HepG2 (cell line): Measurements from ENCODE around the gene UQCRHL. TPM values are rescaled to one million over a fixed set of nuclear protein-coding genes. Genes with fewer than 3 reads are reported as not detected.

Source experiments
- ATF7 ChIP-seq, 2 experiments: fragments of 450-650 bp in 1 of 2; sonication (generic) in 1 of 2; formaldehyde crosslinking in 1 of 2; IDR thresholded peaks; 2 replicates each; pipeline versions ENCODE4 v1.4.0 to v1.6.1; 2016 to 2020; ENCODE audit warnings: antibody characterized with exemption in 1 of 2, mild to moderate bottlenecking in 1 of 2, missing genetic modification reagents in 1 of 2
- ATF7-NPFF ChIP-seq: sonication (generic); formaldehyde crosslinking; IDR thresholded peaks from 2 replicates; pipeline ENCODE4 v1.8.1; 2023; ENCODE audit warnings: mild to moderate bottlenecking, low read depth, missing genetic modification reagents, moderate library complexity
- CCAR2 ChIP-seq: fragments of 200-400 bp; formaldehyde crosslinking; optimal IDR thresholded peaks from 2 replicates; pipeline ENCODE3; 2018; ENCODE audit warnings: low read depth, mild to moderate bottlenecking, low read length, moderate library complexity
- CEBPB ChIP-seq: IDR thresholded peaks from 2 replicates; pipeline ENCODE4 v1.6.1; 2011; ENCODE audit warnings: low read depth, low read length, improper control_type of control experiment, borderline replicate concordance
- ELF4 ChIP-seq: sonication (generic); formaldehyde crosslinking; IDR thresholded peaks from 2 replicates; pipeline ENCODE4 v1.5.0; 2020; ENCODE audit warnings: missing genetic modification reagents, mild to moderate bottlenecking, moderate library complexity, borderline replicate concordance
- ETS1 ChIP-seq: sonication (generic); formaldehyde crosslinking; IDR thresholded peaks from 2 replicates; pipeline ENCODE4 v1.4.0; 2020; ENCODE audit warnings: missing genetic modification reagents
- FOSL2 ChIP-seq: sonication (generic); formaldehyde crosslinking; IDR thresholded peaks from 2 replicates; pipeline ENCODE4 v1.4.0; 2020; ENCODE audit warnings: missing genetic modification reagents
- MIER3 ChIP-seq: IDR thresholded peaks from 2 replicates; pipeline ENCODE4 v1.6.1; 2016; ENCODE audit warnings: missing compliant biosample characterization, borderline replicate concordance
- NFE2 ChIP-seq: sonication (generic); formaldehyde crosslinking; IDR thresholded peaks from 2 replicates; pipeline ENCODE4 v1.4.0; 2020; ENCODE audit warnings: missing genetic modification reagents
- PCBP2 ChIP-seq: fragments of 200-400 bp; formaldehyde crosslinking; optimal IDR thresholded peaks from 2 replicates; pipeline ENCODE3; 2018; ENCODE audit warnings: low read length, low read depth; ENCODE audit not compliant: poor library complexity, severe bottlenecking
- PLRG1 ChIP-seq: fragments of 450-650 bp; conservative IDR thresholded peaks from 2 replicates; pipeline ENCODE4 v1.6.1; 2016
- RAD21 ChIP-seq: fragments of 450-650 bp; formaldehyde crosslinking; IDR thresholded peaks from 2 replicates; pipeline ENCODE4 v1.5.0; 2020; ENCODE audit warnings: mild to moderate bottlenecking
- RARA ChIP-seq: IDR thresholded peaks from 2 replicates; pipeline ENCODE4 v1.6.1; 2016; ENCODE audit warnings: missing genetic modification reagents, missing compliant biosample characterization
- RBAK ChIP-seq: sonication (generic); formaldehyde crosslinking; IDR thresholded peaks from 2 replicates; pipeline ENCODE4 v1.5.1; 2020; ENCODE audit warnings: mild to moderate bottlenecking, missing genetic modification reagents
- SIN3A ChIP-seq: IDR thresholded peaks from 2 replicates; pipeline ENCODE4 v1.6.1; 2011; ENCODE audit warnings: low read depth, mild to moderate bottlenecking, control low read depth, low read length, borderline replicate concordance
- SUZ12 ChIP-seq: fragments of 150-350 bp; IDR thresholded peaks from 2 replicates; pipeline ENCODE4 v1.6.1; 2014; ENCODE audit warnings: low read depth, low read length
- TFAP4 ChIP-seq: sonication (generic); IDR thresholded peaks from 2 replicates; pipeline ENCODE4 v1.6.1; 2016; ENCODE audit warnings: low read depth, borderline replicate concordance
- XBP1 ChIP-seq: sonication (generic); formaldehyde crosslinking; IDR thresholded peaks from 2 replicates; pipeline ENCODE4 v1.5.0; 2020; ENCODE audit warnings: missing genetic modification reagents
- ZBTB7B ChIP-seq: sonication (generic); formaldehyde crosslinking; IDR thresholded peaks from 2 replicates; pipeline ENCODE4 v1.4.0; 2020; ENCODE audit warnings: missing genetic modification reagents
- ZMYM2 ChIP-seq: sonication (generic); formaldehyde crosslinking; IDR thresholded peaks from 2 replicates; pipeline ENCODE4 v1.8.0; 2022; ENCODE audit warnings: mild to moderate bottlenecking, missing genetic modification reagents
- ZNF143 ChIP-seq: sonication (generic); formaldehyde crosslinking; IDR thresholded peaks from 2 replicates; pipeline ENCODE4 v1.4.0; 2020; ENCODE audit warnings: missing genetic modification reagents
- ZNF335 ChIP-seq: sonication (generic); formaldehyde crosslinking; IDR thresholded peaks from 2 replicates; pipeline ENCODE4 v1.4.0; 2020; ENCODE audit warnings: missing genetic modification reagents
- ZNF33B ChIP-seq: sonication (generic); formaldehyde crosslinking; IDR thresholded peaks from 2 replicates; pipeline ENCODE4 v1.5.1; 2020; ENCODE audit warnings: mild to moderate bottlenecking, missing genetic modification reagents
- ZSCAN9 ChIP-seq: IDR thresholded peaks from 2 replicates; pipeline ENCODE4 v1.6.1; 2016; ENCODE audit warnings: borderline replicate concordance
- polyA plus RNA-seq, 8 experiments: library from polyadenylated mRNA; depleted of rRNA in 3 of 8; stranded (reverse) in 7 of 8; unstranded in 1 of 8; fragments of >200 nt; fragmentation: Illumina TruSeq in 4 of 8; extraction: Trizol in 4 of 8; gene quantifications; 2 replicates each; pipeline versions ENCODE4 v1.2.1 to v1.2.3, GENCODE V29; 2011 to 2016; ENCODE audit warnings: low read depth in 4 of 8, missing spikeins in 1 of 8, mixed read lengths in 1 of 8; ENCODE audit not compliant: insufficient read depth in 1 of 8
- total RNA-seq, 5 experiments: library from RNA; depleted of rRNA; stranded (reverse); fragments of >200 nt; fragmentation: Illumina TruSeq; extraction: Trizol; gene quantifications; 2 replicates each; pipeline ENCODE4 v1.2.3, GENCODE V29; 2016; ENCODE audit warnings: low read depth in 1 of 5
- TF ChIP-seq, protein P1 (sequence below), 2 experiments: sonication (generic) in 1 of 2; formaldehyde crosslinking in 1 of 2; IDR thresholded peaks; 2 replicates each; pipeline versions ENCODE4 v1.4.0 to v1.6.1; 2018 to 2020; ENCODE audit warnings: missing genetic modification reagents in 2 of 2, borderline replicate concordance in 1 of 2, low read depth in 1 of 2, mild to moderate bottlenecking in 1 of 2, missing biosample characterization in 1 of 2
- TF ChIP-seq, protein P2 (sequence below): sonication (generic); formaldehyde crosslinking; IDR thresholded peaks from 2 replicates; pipeline ENCODE4 v1.5.1; 2020; ENCODE audit warnings: mild to moderate bottlenecking, moderate library complexity, missing genetic modification reagents

Gene UQCRHL
- total and polyA plus RNA-seq, 2 of the 13 experiments (the other 11 are each of a cell fraction or from before 2014, with no cell fraction given), result 1.8 to 2.3 TPM

GRCh38 chr1:15799004-15799867 lies 8.2 kb downstream of the UQCRHL start (continued):
- TF ChIP-seq MIER3 (CRISPR knock-in tag) (no peak), CCAR2 (no peak), ETS1 (CRISPR knock-in tag) (no peak), ZNF143 (CRISPR knock-in tag) (no peak), FOSL2 (CRISPR knock-in tag) (peak; percentile 87), TFAP4 (0 out of 2 replicates have a peak, but pooled peaks have one; percentile 29), ATF7 (IDR thresholded peaks at IDR 0.05) (no peak), ATF7 (CRISPR knock-in tag; IDR thresholded peaks at IDR 0.05) (0 out of 2 replicates have a peak, but pooled peaks have one; percentile 26), NFE2 (CRISPR knock-in tag) (no peak), RARA (peak; percentile 61), ATF7-NPFF (CRISPR knock-in tag) (no peak), XBP1 (CRISPR knock-in tag) (no peak), SIN3A (no peak; the same call in 1 of the 2 replicates), ZMYM2 (CRISPR knock-in tag) (no peak), ELF4 (CRISPR knock-in tag) (no peak), PCBP2 (no peak), PLRG1 (no peak), CEBPB (peak; percentile 52; the same call in 1 of the 2 replicates), SUZ12 (no peak), RBAK (no peak), ZNF33B (no peak), ZSCAN9 (CRISPR knock-in tag) (no peak), ZBTB7B (CRISPR knock-in tag) (no peak), RAD21 (CRISPR knock-in tag) (no peak), ZNF335 (CRISPR knock-in tag) (no peak)
- TF ChIP-seq, protein P1, sequence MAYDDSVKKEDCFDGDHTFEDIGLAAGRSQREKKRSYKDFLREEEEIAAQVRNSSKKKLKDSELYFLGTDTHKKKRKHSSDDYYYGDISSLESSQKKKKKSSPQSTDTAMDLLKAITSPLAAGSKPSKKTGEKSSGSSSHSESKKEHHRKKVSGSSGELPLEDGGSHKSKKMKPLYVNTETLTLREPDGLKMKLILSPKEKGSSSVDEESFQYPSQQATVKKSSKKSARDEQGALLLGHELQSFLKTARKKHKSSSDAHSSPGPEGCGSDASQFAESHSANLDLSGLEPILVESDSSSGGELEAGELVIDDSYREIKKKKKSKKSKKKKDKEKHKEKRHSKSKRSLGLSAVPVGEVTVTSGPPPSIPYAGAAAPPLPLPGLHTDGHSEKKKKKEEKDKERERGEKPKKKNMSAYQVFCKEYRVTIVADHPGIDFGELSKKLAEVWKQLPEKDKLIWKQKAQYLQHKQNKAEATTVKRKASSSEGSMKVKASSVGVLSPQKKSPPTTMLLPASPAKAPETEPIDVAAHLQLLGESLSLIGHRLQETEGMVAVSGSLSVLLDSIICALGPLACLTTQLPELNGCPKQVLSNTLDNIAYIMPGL (CRISPR knock-in tag; IDR thresholded peaks at IDR 0.05; ENCODE audit: borderline replicate concordance in 1 of 2, low read depth in 1 of 2), result 0 out of 4 replicates have a peak, but pooled peaks of 1 of the 2 experiments have one; percentile 15
- TF ChIP-seq, protein P2, sequence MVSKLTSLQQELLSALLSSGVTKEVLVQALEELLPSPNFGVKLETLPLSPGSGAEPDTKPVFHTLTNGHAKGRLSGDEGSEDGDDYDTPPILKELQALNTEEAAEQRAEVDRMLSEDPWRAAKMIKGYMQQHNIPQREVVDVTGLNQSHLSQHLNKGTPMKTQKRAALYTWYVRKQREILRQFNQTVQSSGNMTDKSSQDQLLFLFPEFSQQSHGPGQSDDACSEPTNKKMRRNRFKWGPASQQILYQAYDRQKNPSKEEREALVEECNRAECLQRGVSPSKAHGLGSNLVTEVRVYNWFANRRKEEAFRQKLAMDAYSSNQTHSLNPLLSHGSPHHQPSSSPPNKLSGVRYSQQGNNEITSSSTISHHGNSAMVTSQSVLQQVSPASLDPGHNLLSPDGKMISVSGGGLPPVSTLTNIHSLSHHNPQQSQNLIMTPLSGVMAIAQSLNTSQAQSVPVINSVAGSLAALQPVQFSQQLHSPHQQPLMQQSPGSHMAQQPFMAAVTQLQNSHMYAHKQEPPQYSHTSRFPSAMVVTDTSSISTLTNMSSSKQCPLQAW, result no peak
